Caco-2 (cell line): Measurements from ENCODE around the gene PNPLA7. TPM values are rescaled to one million over a fixed set of nuclear protein-coding genes. Genes with fewer than 3 reads are reported as not detected.

Source experiments
- BruUV-seq: library from RNA; stranded (reverse); fragments of 400-500 nt; replicated peaks from 2 replicates; lab custom pipeline; 2021; lab: Mats Ljungman, UMichigan
- CTCF ChIA-PET: fragments of 300-600 bp; sonication (Branson Sonifier 250); formaldehyde crosslinking; loops from one replicate; lab custom pipeline; 2022; ENCODE audit warnings: antibody characterized with exemption; lab: Charles Lee
- POLR2A ChIA-PET: fragments of 300-600 bp; sonication (Branson Sonifier 250); formaldehyde crosslinking; loops from one replicate; lab custom pipeline; 2022; ENCODE audit warnings: antibody characterized with exemption; lab: Charles Lee
- DNase-seq, 2 experiments: peaks; one replicate each; pipeline versions ENCODE4 v3.0.0 to v3.0.0-alpha.2; 2020 to 2022
- H3K27me3 ChIP-seq: replicated peaks from 2 replicates; pipeline ENCODE4 v1.6.0; 2011; ENCODE audit warnings: low read length; ENCODE audit not compliant: control insufficient read depth, insufficient read depth
- H3K36me3 ChIP-seq: 2 replicates; pipeline ENCODE4 v1.5.1; 2011; ENCODE audit warnings: low read length; ENCODE audit not compliant: control insufficient read depth, insufficient read depth
- H3K4me1 ChIP-seq: fragments of 250-450 bp; sonication (Bioruptor Pico); 2 replicates; pipeline ENCODE4 v1.5.1; 2020; ENCODE audit warnings: mild to moderate bottlenecking
- H3K4me3 ChIP-seq: 2 replicates; pipeline ENCODE4 v1.5.1; 2011; ENCODE audit warnings: low read depth, mild to moderate bottlenecking, control low read depth, low read length
- H3K9me3 ChIP-seq: fragments of 250-450 bp; sonication (Bioruptor Pico); 2 replicates; pipeline ENCODE4 v1.5.1; 2020; ENCODE audit warnings: mild to moderate bottlenecking, moderate library complexity
- H3K27ac Mint-ChIP-seq: one replicate; pipeline ENCODE4 v1.8.0; 2022; ENCODE audit warnings: mixed read lengths; ENCODE audit not compliant: unreplicated experiment
- H3K27me3 Mint-ChIP-seq: one replicate; pipeline ENCODE4 v1.8.0; 2022; ENCODE audit warnings: mixed read lengths; ENCODE audit not compliant: insufficient read depth, unreplicated experiment
- H3K36me3 Mint-ChIP-seq: one replicate; pipeline ENCODE4 v1.8.0; 2022; ENCODE audit warnings: mild to moderate bottlenecking, mixed read lengths; ENCODE audit not compliant: insufficient read depth, unreplicated experiment
- H3K4me1 Mint-ChIP-seq: one replicate; pipeline ENCODE4 v1.8.0; 2022; ENCODE audit warnings: low read depth, mixed read lengths; ENCODE audit not compliant: unreplicated experiment
- H3K4me3 Mint-ChIP-seq: one replicate; pipeline ENCODE4 v1.8.0; 2022; ENCODE audit warnings: mild to moderate bottlenecking, moderate library complexity, mixed read lengths; ENCODE audit not compliant: unreplicated experiment
- H3K9me3 Mint-ChIP-seq: one replicate; pipeline ENCODE4 v1.8.0; 2022; ENCODE audit warnings: mixed read lengths; ENCODE audit not compliant: unreplicated experiment
- CTCF ChIP-seq, 2 experiments: fragments of 200-600 bp in 1 of 2; IDR thresholded peaks; 1 replicate in 1 of 2; 2 replicates in 1 of 2; pipeline versions ENCODE4 v1.5.1 to v1.8.0; 2011 to 2022; ENCODE audit warnings: antibody characterized with exemption in 1 of 2, control low read depth in 1 of 2, inconsistent platforms in 1 of 2, low read depth in 1 of 2, low read length in 1 of 2, mild to moderate bottlenecking in 1 of 2, moderate library complexity in 1 of 2; ENCODE audit not compliant: insufficient read depth in 1 of 2, severe bottlenecking in 1 of 2, unreplicated experiment in 1 of 2
- intact Hi-C: fragments of 100-400 bp; cut with micrococcal nuclease; formaldehyde crosslinking; loops from one replicate; pipeline ENCODE4 v1.10.0; 2022; ENCODE audit not compliant: unreplicated experiment
- total RNA-seq: library from RNA; stranded (reverse); gene quantifications from 2 replicates; pipeline ENCODE4 v1.2.3, GENCODE V29; 2022

Gene PNPLA7
- total RNA-seq, 1 experiment from 2014 or later, result 1.8 TPM

- Mint-ChIP-seq H3K4me3 (peak overlapping the region; percentile 54), H3K36me3 (peaks cover 31% of the 10 kb centered on the region), H3K4me1 (peaks cover 14% of the 10 kb centered on the region), H3K9me3 (no peaks in the 10 kb centered on the region), H3K27ac (peak overlapping the region; percentile 19), H3K27me3 (no peaks in the 10 kb centered on the region)
- no TSS peak for BruUV-seq
- no peaks in the 10 kb centered on the region for H3K27me3 ChIP-seq
- H3K36me3 ChIP-seq, result no peaks in the 10 kb centered on the region
- no peak for DNase-seq
- TF ChIP-seq CTCF (IDR thresholded peaks at IDR 0.05; ENCODE audit: insufficient read depth in 1 of 2, low read depth in 1 of 2, low read length in 1 of 2, severe bottlenecking in 1 of 2, unreplicated experiment in 1 of 2), result no peak
- no peak overlapping the region for H3K4me3 ChIP-seq
- H3K4me1 ChIP-seq, result peaks cover 13% of the 10 kb centered on the region
- ChIA-PET POLR2A (no interaction called here), CTCF (interaction anchor here (0.7 to 2.5 kb wide), 4 partner anchors 23 to 159 kb away, joined by 3 to 26 read pairs (median 9); partner anchors contain the start of genes EXD3 and NOXA1)
- no peaks in the 10 kb centered on the region for H3K9me3 ChIP-seq
- intact Hi-C loops, result loop anchor here (1.0 to 10.0 kb wide), 4 partner anchors 18 to 159 kb away; partner anchors contain the start of genes EXD3, NOXA1 and ZMYND19
Observed at GRCh38 chr9:137445930-137446431, 104.2 kb downstream of the PNPLA7 start.

GRCh38 chr9:137445275-137445807 lies 104.9 kb downstream of the PNPLA7 start:
- Mint-ChIP-seq H3K36me3 (peaks cover 25% of the 10 kb centered on the region), H3K27ac (peak overlapping the region; percentile 19), H3K27me3 (no peaks in the 10 kb centered on the region), H3K4me1 (peaks cover 14% of the 10 kb centered on the region), H3K4me3 (peak overlapping the region; percentile 54), H3K9me3 (no peaks in the 10 kb centered on the region)
- Histone ChIP-seq H3K9me3 (no peaks in the 10 kb centered on the region), H3K36me3 (no peaks in the 10 kb centered on the region), H3K27me3 (no peaks in the 10 kb centered on the region), H3K4me3 (no peak overlapping the region), H3K4me1 (peaks cover 13% of the 10 kb centered on the region)
- peak; percentile 83 to 88 for DNase-seq
- POLR2A ChIA-PET, result no interaction called here
- BruUV-seq, result no TSS peak
- peak; percentile 85 to 91 for TF ChIP-seq CTCF (IDR thresholded peaks at IDR 0.05; ENCODE audit: insufficient read depth in 1 of 2, low read depth in 1 of 2, low read length in 1 of 2, severe bottlenecking in 1 of 2, unreplicated experiment in 1 of 2)
- intact Hi-C loops, result loop anchor here (1.0 to 10.0 kb wide), 4 partner anchors 17 to 159 kb away; partner anchors contain the start of genes EXD3, NOXA1 and ZMYND19
- CTCF ChIA-PET, result interaction anchor here (1.3 to 2.5 kb wide), 3 partner anchors 14 to 158 kb away, joined by 3 to 26 read pairs (median 14); partner anchors contain the start of genes EXD3, NOXA1 and NSMF

GRCh38 chr9:137444106-137444790 lies 106.0 kb downstream of the PNPLA7 start:
- intact Hi-C loops, result loop anchor here (2.0 to 10.0 kb wide), 2 partner anchors 151 to 157 kb away; partner anchors contain the start of gene ZMYND19

More at GRCh38 chr9:137444106-137444790, 106.0 kb downstream of the PNPLA7 start:
- H3K36me3 ChIP-seq, result no peaks in the 10 kb centered on the region
- H3K27ac Mint-ChIP-seq, result peak overlapping the region; percentile 19
- no peaks in the 10 kb centered on the region for H3K27me3 ChIP-seq
- H3K4me3 Mint-ChIP-seq, result no peak overlapping the region
- peaks cover 14% of the 10 kb centered on the region for H3K4me1 Mint-ChIP-seq
- H3K27me3 Mint-ChIP-seq, result no peaks in the 10 kb centered on the region
- no peak for DNase-seq
- peaks cover 21% of the 10 kb centered on the region for H3K36me3 Mint-ChIP-seq
- TF ChIP-seq CTCF (IDR thresholded peaks at IDR 0.05; ENCODE audit: insufficient read depth in 1 of 2, low read depth in 1 of 2, low read length in 1 of 2, severe bottlenecking in 1 of 2, unreplicated experiment in 1 of 2), result no peak
- no TSS peak for BruUV-seq
- peaks cover 13% of the 10 kb centered on the region for H3K4me1 ChIP-seq
- CTCF ChIA-PET, result interaction anchor here (1.0 to 1.5 kb wide), 2 partner anchors 15 to 20 kb away, joined by 3 read pairs; partner anchors contain the start of gene NSMF
- POLR2A ChIA-PET, result no interaction called here
- no peaks in the 10 kb centered on the region for H3K9me3 Mint-ChIP-seq
- H3K9me3 ChIP-seq, result no peaks in the 10 kb centered on the region
- no peak overlapping the region for H3K4me3 ChIP-seq
